AG04450 (cell line): ENCODE data around the gene LURAP1L. TPM values are rescaled to one million over a fixed set of nuclear protein-coding genes. Genes with fewer than 3 reads are reported as not detected.
A peak's percentile ranks its signal among the peaks of the same experiment; 100 is the strongest.

Source experiments
- CTCF ChIA-PET: fragments of 300-600, 350-600 bp; formaldehyde crosslinking; extraction: SDS; loops from one replicate; lab custom pipeline; 2022; ENCODE audit warnings: antibody characterized with exemption, inconsistent platforms; lab: Charles Lee
- POLR2A ChIA-PET: fragments of 350-600 bp; formaldehyde crosslinking; extraction: SDS; loops from one replicate; lab custom pipeline; 2021; ENCODE audit warnings: antibody characterized with exemption, inconsistent platforms; lab: Yijun Ruan, JAX
- DNase-seq: peaks from one replicate; pipeline ENCODE4 v3.0.0-alpha.2; 2011; ENCODE audit warnings: low read depth, low spot score
- H3K27ac ChIP-seq: one replicate; pipeline ENCODE4 v1.5.1; 2012; ENCODE audit warnings: low read depth, low read length, control low read depth
- H3K27me3 ChIP-seq: one replicate; pipeline ENCODE4 v1.6.0; 2012; ENCODE audit warnings: low read length; ENCODE audit not compliant: control insufficient read depth, insufficient read depth
- H3K4me3 ChIP-seq: 2 replicates; pipeline ENCODE4 v1.5.1; 2011; ENCODE audit warnings: mild to moderate bottlenecking, low read depth, low read length, control low read depth
- H3K9me3 ChIP-seq: 2 replicates; pipeline ENCODE4 v1.5.1; 2012; ENCODE audit warnings: low read length; ENCODE audit not compliant: control insufficient read depth, insufficient read depth
- polyA minus RNA-seq: library from RNA; depleted of rRNA, polyadenylated mRNA; stranded (reverse); fragments of >200 nt; gene quantifications from 2 replicates; pipeline ENCODE4 v1.2.3, GENCODE V29; 2011; rRNA and poly(A)+ RNA removed
- polyA plus RNA-seq: library from polyadenylated mRNA; depleted of rRNA; stranded (reverse); fragments of >200 nt; gene quantifications from 2 replicates; pipeline ENCODE4 v1.2.3, GENCODE V29; 2011; rRNA removed
- TF ChIP-seq, protein P1 (sequence below): IDR thresholded peaks from 2 replicates; pipeline ENCODE4 v1.5.1; 2011; ENCODE audit warnings: low read depth, low read length, control low read depth, inconsistent platforms

The LURAP1L gene
- polyA plus RNA-seq (40.8 and 51.4 TPM in 2 replicates), polyA minus RNA-seq (80.2 and 81.8 TPM in 2 replicates)

GRCh38 chr9:12774861-12775678 is at the start of gene LURAP1L:
LURAP1L (plus strand) TSS chr9:12775020; CDS start chr9:12775716, 696 bp downstream.
- H3K27ac ChIP-seq, result peak within 1 kb of the TSS; percentile 89
- H3K4me3 ChIP-seq, result peak within 1 kb of the TSS; percentile 90
- TF ChIP-seq, protein P1, sequence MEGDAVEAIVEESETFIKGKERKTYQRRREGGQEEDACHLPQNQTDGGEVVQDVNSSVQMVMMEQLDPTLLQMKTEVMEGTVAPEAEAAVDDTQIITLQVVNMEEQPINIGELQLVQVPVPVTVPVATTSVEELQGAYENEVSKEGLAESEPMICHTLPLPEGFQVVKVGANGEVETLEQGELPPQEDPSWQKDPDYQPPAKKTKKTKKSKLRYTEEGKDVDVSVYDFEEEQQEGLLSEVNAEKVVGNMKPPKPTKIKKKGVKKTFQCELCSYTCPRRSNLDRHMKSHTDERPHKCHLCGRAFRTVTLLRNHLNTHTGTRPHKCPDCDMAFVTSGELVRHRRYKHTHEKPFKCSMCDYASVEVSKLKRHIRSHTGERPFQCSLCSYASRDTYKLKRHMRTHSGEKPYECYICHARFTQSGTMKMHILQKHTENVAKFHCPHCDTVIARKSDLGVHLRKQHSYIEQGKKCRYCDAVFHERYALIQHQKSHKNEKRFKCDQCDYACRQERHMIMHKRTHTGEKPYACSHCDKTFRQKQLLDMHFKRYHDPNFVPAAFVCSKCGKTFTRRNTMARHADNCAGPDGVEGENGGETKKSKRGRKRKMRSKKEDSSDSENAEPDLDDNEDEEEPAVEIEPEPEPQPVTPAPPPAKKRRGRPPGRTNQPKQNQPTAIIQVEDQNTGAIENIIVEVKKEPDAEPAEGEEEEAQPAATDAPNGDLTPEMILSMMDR, result no peak
- ChIA-PET CTCF (interaction anchor here (0.6 to 2.8 kb wide), 21 partner anchors 9 to 1587 kb away, joined by 3 to 20 read pairs (median 5); no protein-coding TSS in a partner anchor), POLR2A (interaction anchor here (0.8 to 3.0 kb wide), 4 partner anchors 13 to 107 kb away, joined by 4 to 28 read pairs (median 8); no protein-coding TSS in a partner anchor)
- H3K9me3 ChIP-seq, result peaks cover 4% of the 10 kb centered on the region; the same call in 1 of the 2 replicates
- no peaks in the 10 kb centered on the region for H3K27me3 ChIP-seq
- peak; percentile 50 for DNase-seq

GRCh38 chr9:12726795-12727194 is 48.0 kb upstream of the LURAP1L start:
- Histone ChIP-seq H3K27ac (no peak overlapping the region), H3K4me3 (no peak overlapping the region), H3K9me3 (no peaks in the 10 kb centered on the region), H3K27me3 (no peaks in the 10 kb centered on the region)
- CTCF ChIA-PET, result interaction anchor here (0.7 to 2.2 kb wide), 5 partner anchors 12 to 361 kb away, joined by 3 to 18 read pairs (median 5); no protein-coding TSS in a partner anchor
- DNase-seq, result no peak
- POLR2A ChIA-PET, result interaction anchor here (0.7 kb wide), 1 partner anchor 1137 kb away, joined by 3 read pairs; no protein-coding TSS in a partner anchor
- TF ChIP-seq, protein P1, result no peak

DNA sequence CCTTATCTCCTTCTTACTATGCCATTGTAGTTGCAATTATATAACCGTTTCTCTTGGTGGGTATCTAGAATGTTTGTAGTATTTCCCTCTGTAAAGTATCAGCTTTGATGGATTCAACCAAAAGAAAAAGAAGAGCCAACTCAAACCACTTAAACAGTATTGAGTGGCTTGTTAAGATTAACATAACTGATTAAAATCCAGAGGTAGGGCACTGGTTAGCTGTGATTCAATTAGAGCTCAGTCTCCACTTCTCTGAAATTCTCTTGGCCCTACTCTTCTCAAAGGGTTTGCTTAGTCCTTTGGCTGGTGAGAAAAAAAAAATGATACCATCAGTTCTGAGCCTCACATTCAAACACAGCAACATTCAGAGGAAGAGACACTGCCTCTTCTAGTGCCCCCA is 44.6 kb upstream of the LURAP1L start:
- TF ChIP-seq, protein P1, result no peak
- Histone ChIP-seq H3K4me3 (no peak overlapping the region), H3K9me3 (no peaks in the 10 kb centered on the region), H3K27ac (no peak overlapping the region), H3K27me3 (no peaks in the 10 kb centered on the region)
- no peak for DNase-seq
- POLR2A ChIA-PET, result no interaction called here
- CTCF ChIA-PET, result interaction anchor here (0.5 to 3.0 kb wide), 4 partner anchors 11 to 356 kb away, joined by 3 to 8 read pairs (median 4); no protein-coding TSS in a partner anchor

DNA sequence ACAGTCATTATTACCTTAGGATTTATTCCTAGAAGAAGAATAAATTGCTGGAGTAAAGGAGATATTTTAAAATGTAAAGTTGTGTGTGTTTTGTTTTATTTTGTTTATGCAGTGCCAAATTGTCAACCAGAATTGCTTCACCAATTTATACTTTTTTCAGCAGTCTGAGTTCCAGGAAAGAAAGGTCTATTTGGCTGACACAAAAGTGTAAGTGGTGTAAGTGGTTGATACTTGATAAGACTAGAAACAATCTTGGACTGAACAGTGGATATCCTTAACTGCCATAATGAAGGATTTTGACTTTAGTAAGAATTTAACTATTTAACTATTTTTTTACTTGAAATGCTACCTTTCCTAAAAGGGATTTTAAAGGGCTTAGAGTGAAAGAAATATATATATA is 43.9 kb upstream of the LURAP1L start:
- H3K4me3 ChIP-seq, result no peak overlapping the region
- POLR2A ChIA-PET, result no interaction called here
- no peak overlapping the region for H3K27ac ChIP-seq
- H3K27me3 ChIP-seq, result no peaks in the 10 kb centered on the region
- H3K9me3 ChIP-seq, result no peaks in the 10 kb centered on the region
- TF ChIP-seq, protein P1, result no peak
- DNase-seq, result no peak
- CTCF ChIA-PET, result no interaction called here
